Medulla oblongata (tissue), 1 donor: ENCODE data around the gene ITGA11.

Experiments
- DNase-seq: peaks from one replicate; pipeline ENCODE4 v3.0.0-alpha.2; 2015; ENCODE audit errors: extremely low spot score

ITGA11 gene

GRCh38 chr15:68389936-68390817 is 41.8 kb downstream of the ITGA11 start:
- DNase-seq: no peak

GRCh38 chr15:68389041-68389930 is 42.7 kb downstream of the ITGA11 start:
- no peak for DNase-seq

GRCh38 chr15:68387381-68388143 is 44.4 kb downstream of the ITGA11 start:
- no peak for DNase-seq

DNA sequence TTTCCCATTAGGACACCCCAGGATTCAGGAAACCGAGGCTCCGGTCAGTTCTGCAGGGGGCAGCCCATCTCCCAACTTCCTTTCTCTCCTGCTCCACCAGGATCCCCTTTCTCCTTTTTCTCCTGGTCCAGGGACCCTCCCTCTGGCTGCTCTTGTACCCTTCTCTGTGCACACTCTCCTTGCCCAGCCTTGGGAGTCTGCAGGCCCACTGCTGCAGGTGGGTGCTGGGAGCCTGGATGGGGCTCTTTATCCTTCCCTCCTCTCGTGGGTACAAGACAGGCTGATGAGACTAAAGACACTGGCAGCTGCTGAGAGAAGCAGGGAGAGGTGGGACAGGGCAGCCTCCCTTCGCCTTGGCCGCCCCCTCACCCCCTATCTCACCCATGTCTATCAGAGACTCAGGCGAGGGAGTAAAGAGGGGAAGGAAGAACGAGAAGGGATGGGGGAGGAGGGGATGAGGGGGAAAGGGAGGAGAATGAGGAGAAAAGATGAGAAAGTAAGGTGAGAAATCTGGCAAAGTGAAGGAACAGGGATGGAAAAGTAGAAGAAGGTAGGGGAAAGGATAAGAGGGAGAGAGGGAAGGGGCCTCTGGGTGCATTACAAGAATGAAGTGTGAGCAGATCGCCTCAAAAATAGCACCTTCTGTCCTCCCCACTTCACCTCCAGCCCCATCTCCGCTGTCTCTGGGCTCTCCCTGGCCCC is 45.2 kb downstream of the ITGA11 start:
- no peak for DNase-seq

DNA sequence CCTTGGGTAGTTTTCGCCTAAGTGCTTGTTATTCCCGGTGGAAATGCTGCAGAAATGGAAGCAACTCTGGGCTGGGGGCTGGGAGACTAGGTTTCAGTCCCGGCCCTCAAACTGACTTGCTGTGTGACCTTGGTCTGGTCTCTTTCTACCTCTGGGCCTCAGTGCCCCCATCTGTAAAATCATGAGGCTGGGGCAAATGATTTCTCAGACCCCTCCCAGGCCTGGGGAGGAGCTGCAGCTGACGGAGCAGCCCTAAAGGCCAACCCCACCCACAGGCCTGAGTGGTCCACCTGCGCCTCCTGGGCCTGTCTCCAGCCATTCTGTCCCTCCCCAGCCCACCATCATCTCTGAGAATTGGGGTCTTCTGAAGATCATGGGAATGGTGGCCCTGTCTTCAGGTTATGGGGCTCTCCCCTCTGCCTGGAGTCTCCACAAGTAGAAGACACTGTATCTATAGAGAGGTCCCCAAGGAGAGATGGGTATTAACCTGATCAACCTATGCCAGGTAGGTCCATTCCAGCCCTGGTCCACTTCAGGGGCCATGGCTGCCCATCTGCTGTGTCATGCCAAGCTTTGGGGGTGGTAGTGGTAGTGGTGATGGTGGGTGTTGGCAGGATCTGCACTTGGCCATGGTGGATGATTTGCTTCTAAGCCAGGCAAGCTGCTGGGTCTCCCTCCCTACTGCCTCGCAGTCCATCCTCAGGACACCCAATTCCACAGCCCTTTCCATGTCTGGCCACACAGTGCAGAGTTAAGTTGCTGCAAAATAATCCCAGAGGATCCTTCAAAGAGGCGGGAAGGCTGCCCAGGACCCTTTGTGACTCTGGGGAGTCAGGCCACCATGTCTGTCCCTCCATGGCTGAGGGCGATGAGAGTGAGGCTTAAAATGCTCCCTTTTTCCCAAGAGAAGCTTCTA is 46.0 kb downstream of the ITGA11 start:
- no peak for DNase-seq

DNA sequence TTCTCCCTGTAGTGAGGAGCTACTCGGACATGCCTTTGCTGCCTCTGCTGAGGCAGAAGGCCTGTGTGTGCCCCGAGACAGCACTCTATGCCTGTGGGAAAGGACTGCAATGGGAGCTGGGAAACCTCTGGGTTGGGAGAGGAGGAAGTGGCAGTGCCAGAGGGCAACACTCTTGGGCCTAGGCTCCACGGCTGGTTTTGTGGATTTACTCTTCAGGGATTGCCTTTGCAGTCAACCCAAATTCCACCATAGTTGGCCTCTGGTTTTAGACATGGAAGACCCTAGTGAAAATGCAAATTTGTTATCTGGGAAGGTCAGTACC is 46.8 kb downstream of the ITGA11 start:
- DNase-seq: no peak

DNA sequence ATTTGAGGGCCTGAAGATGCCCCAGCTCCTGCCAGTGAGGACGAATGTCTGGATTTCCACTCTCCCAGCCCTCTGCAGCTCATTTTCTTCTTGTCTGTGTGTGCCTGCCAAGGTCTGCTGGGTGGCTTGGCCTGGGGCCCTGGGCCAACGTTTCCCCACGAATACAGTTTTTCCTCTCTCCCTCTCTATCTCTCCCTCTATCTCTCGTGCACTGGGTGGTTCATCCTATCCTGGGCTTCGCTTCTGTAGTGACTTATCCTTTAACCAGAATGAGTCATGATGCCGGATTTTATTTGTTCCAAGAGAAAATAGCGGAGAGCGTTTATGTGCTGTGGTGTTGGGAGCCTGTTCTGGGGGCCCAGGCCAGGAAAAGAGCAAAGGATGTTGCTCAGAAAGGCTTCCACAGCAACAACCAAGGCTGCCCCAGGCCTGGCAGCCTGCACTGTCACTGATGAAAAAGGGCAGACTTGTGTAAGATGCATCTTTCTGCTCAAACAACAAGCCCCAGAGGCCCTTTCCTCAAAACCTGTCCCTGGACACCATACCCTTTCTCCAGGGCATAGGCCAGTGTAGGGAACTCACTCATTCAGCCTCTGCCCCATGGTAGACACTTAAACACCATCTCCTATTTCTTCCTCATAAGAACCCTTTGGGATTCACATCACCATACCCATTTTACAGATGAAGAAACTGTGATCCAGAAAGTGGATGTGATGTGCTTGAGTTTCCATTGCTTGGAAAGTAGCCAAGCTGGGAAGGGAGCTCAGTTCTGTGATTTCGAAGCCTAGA is 47.3 kb downstream of the ITGA11 start:
- DNase-seq: peak; percentile 9

- peak; percentile 59 for DNase-seq
These were observed 48.5 kb downstream of the ITGA11 start for GRCh38 chr15:68383161-68384074.

GRCh38 chr15:68382286-68383007 is 49.5 kb downstream of the ITGA11 start:
- DNase-seq: no peak

DNA sequence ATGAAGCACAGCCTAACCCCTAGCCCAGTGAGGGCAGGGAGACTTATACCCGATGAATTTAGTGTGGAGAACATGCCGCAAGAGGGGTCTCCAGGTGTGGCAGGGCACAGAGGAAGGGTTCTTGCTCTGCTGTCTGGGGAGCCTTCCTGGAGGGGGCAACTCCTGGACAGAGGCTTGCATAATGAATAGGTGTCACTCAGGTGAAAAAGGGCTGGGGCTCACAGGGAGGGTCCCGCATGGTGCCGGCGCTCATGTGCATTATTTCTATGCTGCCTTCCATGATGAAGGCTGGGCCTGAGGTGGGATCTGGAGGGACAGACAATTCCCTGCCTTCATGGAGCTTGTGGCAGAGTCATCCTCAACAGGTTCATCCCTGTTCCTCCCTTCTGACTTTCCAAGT is 51.5 kb downstream of the ITGA11 start:
- DNase-seq: no peak

DNA sequence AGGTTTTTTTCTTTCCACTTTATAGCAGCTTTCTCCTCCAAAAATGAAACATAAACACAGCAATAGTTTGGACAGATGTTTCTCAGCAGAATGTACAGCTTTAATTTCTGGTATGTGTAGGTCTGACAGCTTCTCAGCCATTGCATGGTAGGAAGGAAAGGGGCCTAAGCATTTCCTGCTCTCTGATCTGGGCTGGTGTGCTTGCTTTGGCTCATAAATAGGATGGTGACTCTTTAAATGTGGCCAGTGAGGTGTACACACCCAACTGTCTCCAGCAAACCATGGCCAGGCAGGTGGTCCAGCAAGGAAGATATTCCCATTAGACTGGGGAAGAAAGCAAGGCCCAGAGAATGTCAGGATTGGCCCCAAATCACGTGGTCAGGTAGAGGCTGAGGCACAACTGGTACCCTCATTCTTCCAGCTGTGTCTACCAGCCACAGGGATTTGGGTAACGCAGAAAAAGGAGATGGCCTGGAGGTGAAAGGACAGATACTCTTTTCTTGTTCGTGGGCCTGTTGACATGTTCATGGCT is 52.1 kb downstream of the ITGA11 start:
- no peak for DNase-seq

- DNase-seq: no peak
These were observed 52.8 kb downstream of the ITGA11 start for GRCh38 chr15:68379058-68379758.

DNA sequence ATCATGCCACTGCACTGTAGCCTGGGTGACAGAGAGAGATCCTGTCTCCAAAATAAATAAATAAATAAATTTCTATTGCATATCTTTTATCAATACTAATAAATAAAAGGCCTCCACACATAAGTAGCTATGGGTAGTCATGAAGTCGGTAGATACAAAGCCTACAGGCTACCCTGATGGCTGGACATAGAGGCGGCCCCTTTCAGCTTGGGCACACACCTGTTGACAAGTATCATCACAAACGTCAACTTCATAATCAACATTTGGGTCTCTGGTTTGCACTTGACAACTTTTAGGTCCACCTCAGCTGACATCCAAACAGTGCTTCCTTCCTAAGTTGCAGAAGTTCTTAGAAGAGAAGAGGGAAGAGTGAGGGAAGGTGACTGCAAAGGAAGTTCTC is 53.4 kb downstream of the ITGA11 start:
- no peak for DNase-seq

DNA sequence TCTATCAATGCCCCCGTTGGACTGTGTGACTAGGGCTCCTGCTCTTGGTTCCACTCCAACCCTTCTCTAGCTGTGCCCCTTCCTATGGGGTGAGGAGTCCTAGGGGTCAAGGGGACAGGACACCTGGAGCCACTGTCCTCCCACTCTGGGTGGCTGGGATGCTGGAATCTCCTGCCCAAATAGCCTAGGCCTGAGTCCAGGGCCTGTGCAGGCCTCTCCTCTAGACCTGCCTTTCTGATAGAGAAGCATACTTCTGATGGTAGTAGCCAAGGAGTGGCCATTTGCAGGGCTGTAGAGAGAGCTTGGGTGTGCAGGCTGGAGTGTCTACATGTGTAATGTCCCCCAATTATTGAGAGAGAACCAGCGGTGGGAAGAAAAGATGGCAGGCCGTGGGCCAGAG is 54.2 kb downstream of the ITGA11 start:
- no peak for DNase-seq

GRCh38 chr15:68376447-68377060 is 55.4 kb downstream of the ITGA11 start:
- no peak for DNase-seq

DNA sequence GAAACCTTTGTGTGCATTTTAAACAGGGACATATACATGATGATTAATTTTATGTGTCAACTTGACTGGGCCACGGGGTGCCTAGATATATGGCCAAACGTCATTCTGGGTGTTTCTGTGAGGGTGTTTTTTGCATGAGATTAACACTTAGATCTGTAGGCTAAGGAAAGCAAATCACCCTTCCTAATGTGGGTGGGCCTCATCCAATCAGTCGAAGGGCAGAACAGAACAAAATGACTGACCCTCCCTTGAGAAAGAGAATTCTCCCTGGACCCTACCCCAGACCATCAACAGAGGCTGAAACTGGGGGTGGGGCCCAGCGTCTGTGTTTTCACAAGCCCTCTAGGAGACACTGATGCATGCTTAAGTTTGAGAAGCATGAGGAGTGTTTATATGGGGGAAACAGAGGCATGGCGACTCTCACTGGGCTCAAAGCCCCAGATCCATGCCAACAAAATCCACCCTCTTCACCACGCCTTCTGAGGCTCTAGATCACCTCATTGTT is 56.2 kb downstream of the ITGA11 start:
- DNase-seq: no peak
